HK-2 (cell line): Measurements from ENCODE around the gene PCDHA10.
"Not testable (repeated sequence)": the region's sequence is repeated elsewhere in the genome, so short reads cannot be mapped to it uniquely, and the experiment has no call there.

Experiments
- DNase-seq: peaks from one replicate; pipeline ENCODE4 v3.0.0-alpha.2; 2018; ENCODE audit not compliant: unreplicated experiment

PCDHA10 gene, protein sequence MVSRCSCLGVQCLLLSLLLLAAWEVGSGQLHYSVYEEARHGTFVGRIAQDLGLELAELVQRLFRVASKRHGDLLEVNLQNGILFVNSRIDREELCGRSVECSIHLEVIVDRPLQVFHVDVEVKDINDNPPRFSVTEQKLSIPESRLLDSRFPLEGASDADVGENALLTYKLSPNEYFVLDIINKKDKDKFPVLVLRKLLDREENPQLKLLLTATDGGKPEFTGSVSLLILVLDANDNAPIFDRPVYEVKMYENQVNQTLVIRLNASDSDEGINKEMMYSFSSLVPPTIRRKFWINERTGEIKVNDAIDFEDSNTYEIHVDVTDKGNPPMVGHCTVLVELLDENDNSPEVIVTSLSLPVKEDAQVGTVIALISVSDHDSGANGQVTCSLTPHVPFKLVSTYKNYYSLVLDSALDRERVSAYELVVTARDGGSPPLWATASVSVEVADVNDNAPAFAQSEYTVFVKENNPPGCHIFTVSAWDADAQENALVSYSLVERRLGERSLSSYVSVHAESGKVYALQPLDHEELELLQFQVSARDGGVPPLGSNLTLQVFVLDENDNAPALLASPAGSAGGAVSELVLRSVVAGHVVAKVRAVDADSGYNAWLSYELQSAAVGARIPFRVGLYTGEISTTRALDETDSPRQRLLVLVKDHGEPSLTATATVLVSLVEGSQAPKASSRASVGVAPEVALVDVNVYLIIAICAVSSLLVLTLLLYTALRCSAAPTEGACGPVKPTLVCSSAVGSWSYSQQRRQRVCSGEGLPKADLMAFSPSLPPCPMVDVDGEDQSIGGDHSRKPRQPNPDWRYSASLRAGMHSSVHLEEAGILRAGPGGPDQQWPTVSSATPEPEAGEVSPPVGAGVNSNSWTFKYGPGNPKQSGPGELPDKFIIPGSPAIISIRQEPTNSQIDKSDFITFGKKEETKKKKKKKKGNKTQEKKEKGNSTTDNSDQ

DNA sequence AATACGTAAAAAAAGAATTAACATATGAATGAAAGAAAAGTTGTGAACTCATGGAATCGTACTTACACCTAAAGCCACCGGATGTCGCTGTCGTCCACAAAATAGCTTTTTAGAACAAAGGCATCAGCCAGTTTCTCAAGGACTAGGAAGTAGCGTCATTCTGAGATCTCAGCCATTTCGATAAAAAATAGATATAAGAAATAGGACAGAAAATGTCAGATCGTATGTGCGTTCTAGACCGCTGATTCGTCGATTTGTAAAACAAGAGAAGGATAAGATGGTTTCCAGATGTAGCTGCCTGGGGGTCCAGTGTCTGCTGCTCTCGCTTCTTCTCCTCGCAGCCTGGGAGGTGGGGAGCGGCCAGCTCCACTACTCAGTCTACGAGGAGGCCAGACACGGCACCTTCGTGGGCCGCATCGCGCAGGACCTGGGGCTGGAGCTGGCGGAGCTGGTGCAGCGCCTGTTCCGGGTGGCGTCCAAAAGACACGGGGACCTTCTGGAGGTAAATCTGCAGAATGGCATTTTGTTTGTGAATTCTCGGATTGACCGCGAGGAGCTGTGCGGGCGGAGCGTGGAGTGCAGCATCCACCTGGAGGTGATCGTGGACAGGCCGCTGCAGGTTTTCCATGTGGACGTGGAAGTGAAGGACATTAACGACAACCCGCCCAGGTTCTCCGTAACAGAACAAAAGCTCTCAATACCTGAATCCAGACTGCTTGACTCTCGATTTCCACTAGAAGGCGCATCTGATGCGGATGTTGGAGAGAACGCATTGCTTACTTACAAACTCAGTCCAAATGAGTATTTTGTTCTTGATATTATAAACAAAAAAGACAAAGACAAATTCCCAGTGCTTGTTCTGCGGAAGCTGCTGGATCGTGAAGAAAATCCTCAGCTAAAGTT, at the start of gene PCDHA10:
Gene PCDHA10, plus strand, starts transcription at position 126 of the 903 bp plus-strand sequence. Its CDS starts 152 bp downstream, at position 278.
- no peak for DNase-seq

DNA sequence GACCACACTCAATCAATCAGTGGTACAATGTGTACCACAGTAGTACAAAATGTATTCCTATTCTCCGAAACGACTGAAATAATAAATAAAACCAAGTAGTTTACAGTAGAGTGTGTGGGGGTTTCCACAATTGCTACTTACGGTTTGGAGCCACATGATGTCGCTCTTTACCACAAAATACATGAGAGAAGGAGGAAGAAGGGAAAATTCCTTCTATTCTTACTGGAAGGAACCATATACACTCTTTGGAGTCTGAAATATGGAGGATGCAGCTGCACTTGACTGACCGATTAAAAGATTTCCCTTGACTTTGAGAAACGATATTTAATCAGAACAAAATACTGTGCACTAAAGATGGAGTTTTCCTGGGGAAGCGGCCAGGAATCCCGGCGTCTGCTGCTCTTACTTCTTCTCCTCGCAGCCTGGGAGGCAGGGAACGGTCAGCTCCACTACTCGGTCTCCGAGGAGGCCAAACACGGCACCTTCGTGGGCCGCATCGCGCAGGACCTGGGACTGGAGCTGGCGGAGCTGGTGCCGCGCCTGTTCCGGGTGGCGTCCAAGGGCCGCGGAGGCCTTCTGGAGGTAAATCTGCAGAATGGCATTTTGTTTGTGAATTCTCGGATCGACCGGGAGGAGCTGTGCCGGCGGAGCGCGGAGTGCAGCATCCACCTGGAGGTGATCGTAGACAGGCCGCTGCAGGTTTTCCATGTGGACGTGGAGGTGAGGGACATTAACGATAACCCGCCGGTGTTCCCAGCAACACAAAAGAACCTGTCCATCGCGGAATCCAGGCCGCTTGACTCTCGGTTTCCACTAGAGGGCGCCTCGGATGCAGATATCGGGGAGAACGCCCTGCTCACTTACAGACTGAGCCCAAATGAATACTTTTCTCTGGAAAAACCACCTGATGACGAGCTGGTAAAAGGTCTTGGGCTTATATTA, 48.6 kb upstream of the PCDHA10 start, which contains the start of gene PCDHA4:
Gene PCDHA4, plus strand, starts transcription at position 235 of the 942 bp plus-strand sequence.
- DNase-seq: no peak

DNA sequence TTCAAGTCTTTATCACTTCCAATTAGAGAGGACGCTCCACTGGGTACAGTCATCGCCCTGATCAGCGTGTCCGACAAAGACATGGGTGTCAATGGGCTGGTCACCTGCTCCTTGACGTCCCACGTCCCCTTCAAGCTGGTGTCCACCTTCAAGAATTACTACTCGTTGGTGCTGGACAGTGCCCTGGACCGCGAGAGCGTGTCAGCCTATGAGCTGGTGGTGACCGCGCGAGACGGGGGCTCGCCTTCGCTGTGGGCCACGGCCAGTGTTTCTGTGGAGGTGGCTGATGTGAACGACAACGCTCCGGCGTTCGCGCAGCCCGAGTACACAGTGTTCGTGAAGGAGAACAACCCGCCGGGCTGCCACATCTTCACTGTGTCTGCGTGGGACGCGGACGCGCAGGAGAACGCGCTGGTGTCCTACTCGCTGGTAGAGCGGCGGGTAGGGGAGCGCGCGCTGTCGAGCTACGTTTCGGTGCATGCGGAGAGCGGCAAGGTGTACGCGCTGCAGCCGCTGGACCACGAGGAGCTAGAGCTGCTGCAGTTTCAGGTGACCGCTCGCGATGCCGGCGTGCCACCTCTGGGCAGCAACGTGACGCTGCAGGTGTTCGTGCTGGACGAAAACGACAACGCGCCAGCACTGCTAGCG, 47.3 kb upstream of the PCDHA10 start:
- DNase-seq: not testable (repeated sequence)

DNA sequence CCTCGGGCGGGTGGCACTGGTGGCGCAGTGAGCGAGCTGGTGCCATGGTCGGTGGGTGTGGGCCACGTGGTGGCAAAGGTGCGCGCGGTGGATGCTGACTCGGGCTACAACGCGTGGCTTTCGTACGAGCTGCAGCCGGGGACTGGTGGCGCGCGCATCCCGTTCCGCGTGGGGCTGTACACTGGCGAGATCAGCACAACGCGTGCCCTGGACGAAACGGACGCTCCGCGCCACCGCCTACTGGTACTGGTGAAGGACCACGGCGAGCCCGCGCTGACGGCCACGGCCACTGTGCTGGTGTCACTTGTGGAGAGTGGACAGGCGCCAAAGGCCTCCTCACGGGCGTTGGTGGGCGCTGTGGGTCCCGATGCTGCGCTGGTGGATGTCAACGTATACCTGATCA, 46.8 kb upstream of the PCDHA10 start:
- DNase-seq: no peak

DNA sequence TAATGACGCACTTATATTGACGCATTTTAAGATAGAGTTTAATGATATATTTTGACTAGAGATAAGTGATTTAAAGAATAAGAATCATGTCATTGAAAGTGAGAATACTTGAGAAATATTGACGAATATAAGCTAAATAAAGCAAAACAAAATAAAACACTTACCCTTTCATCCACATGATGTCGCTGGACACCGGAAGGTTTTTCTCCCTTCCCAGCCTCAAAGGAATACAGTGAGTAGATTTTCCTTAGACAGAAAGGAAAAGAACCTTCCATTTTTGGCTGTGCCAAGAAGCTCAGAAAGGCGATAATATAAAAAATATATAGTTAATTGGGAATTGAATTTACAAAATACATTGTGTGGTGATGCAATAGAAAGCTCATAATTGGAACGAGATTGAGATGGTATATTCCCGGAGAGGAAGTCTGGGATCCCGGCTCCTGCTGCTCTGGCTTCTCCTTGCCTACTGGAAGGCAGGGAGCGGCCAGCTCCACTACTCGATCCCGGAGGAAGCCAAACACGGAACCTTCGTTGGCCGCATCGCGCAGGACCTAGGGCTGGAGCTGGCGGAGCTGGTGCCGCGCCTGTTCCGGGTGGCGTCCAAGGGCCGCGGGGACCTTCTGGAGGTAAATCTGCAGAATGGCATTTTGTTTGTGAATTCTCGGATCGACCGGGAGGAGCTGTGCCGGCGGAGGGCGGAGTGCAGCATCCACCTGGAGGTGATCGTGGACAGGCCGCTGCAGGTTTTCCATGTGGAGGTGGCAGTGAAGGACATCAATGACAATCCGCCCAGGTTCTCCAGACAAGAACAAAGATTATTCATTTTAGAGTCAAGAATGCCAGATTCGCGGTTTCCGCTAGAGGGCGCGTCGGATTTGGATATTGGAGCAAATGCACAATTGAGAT, 34.1 kb upstream of the PCDHA10 start, which contains the start of gene PCDHA5:
Gene PCDHA5, plus strand, starts transcription at position 239 of the 906 bp plus-strand sequence.
- peak; percentile 16 for DNase-seq

DNA sequence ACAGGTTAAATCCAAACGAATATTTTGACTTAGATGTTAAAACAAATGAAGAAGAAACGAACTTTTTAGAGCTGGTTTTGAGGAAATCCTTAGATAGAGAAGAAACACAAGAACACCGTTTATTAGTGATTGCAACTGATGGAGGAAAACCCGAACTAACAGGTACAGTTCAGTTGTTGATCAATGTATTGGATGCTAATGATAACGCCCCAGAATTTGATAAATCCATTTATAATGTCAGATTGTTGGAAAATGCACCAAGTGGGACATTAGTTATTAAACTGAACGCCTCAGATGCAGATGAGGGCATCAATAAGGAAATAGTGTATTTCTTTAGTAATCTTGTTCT, 33.4 kb upstream of the PCDHA10 start:
- no peak for DNase-seq

DNA sequence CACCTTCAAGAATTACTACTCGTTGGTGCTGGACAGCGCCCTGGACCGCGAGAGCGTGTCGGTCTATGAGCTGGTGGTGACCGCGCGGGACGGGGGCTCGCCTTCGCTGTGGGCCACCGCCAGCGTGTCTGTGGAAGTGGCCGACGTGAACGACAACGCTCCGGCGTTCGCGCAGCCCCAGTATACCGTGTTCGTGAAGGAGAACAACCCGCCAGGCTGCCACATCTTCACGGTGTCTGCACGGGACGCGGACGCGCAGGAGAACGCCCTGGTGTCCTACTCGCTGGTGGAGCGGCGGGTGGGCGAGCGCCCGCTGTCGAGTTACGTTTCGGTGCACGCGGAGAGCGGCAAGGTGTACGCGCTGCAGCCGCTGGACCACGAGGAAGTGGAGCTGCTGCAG, 32.7 kb upstream of the PCDHA10 start:
- not testable (repeated sequence) for DNase-seq

DNA sequence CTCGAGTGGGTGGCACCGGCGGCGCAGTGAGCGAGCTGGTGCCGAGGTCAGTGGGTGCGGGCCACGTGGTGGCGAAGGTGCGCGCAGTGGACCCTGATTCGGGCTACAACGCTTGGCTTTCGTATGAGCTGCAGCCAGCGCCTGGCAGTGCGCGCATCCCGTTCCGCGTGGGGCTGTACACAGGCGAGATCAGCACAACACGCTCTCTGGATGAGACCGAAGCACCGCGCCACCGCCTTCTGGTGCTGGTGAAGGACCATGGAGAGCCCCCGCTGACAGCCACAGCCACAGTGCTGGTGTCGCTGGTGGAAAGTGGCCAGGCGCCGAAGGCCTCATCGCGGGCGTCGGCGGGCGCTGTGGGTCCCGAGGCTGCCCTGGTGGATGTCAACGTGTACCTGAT, 32.2 kb upstream of the PCDHA10 start:
- no peak for DNase-seq

DNA sequence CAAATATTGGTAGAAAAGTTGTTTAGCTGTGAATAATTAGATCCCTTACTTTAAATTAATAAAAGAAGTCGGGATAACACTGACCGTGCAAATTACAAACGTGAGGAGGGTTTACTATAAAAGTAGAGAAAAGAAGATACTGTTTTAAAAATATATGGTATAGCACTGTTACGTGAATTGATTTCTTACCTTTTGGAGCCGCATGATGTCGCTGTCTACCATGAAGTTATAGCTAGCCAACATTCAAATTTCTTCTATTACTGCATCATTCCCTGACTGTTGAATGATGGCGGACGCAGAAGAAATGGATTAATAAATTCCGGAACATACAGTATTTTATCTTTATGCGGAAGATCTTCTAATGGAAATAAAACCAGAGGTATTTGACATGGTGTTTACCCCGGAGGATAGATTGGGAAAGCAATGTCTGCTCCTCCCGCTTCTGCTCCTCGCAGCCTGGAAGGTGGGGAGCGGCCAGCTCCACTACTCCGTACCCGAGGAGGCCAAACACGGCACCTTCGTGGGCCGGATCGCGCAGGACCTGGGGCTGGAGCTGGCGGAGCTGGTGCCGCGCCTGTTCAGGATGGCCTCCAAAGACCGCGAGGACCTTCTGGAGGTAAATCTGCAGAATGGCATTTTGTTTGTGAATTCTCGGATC, 27.9 kb upstream of the PCDHA10 start, which contains the start of gene PCDHA6:
Gene PCDHA6, plus strand, starts transcription at position 257 of the 658 bp plus-strand sequence. Its CDS starts 132 bp downstream, at position 389.
- no peak for DNase-seq

DNA sequence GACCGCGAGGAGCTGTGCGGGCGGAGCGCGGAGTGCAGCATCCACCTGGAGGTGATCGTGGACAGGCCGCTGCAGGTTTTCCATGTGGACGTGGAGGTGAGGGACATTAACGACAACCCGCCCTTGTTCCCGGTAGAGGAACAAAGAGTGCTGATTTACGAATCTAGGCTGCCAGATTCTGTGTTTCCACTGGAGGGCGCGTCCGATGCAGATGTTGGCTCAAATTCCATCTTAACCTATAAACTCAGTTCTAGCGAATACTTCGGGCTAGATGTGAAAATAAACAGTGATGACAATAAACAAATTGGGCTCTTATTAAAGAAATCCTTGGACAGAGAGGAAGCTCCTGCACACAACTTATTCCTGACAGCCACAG, 27.3 kb upstream of the PCDHA10 start:
- DNase-seq: no peak

DNA sequence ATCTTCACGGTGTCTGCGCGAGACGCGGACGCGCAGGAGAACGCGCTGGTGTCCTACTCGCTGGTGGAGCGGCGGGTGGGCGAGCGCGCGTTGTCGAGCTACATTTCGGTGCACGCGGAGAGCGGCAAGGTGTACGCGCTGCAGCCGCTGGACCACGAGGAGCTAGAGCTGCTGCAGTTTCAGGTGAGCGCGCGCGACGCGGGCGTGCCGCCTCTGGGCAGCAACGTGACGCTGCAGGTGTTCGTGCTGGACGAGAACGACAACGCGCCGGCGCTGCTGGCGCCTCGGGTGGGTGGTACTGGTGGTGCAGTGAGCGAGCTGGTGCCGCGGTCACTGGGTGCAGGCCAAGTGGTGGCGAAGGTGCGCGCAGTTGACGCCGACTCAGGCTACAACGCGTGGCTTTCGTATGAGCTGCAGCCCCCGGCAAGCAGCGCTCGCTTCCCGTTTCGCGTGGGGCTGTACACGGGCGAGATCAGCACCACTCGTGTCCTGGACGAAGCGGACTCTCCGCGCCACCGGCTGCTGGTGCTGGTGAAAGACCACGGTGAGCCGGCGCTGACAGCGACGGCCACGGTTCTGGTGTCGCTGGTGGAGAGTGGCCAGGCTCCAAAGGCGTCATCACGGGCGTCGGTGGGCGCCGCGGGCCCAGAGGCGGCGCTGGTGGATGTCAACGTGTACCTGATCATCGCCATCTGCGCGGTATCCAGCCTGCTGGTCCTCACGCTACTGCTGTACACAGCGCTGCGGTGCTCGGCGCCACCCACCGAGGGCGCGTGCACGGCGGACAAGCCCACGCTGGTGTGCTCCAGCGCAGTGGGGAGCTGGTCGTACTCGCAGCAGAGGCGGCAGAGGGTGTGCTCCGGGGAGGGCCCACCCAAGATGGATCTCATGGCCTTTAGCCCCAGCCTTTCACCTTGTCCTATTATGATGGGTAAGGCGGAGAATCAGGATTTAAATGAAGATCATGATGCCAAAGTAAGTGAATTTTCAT, 25.9 kb upstream of the PCDHA10 start:
- not testable (repeated sequence) for DNase-seq

DNA sequence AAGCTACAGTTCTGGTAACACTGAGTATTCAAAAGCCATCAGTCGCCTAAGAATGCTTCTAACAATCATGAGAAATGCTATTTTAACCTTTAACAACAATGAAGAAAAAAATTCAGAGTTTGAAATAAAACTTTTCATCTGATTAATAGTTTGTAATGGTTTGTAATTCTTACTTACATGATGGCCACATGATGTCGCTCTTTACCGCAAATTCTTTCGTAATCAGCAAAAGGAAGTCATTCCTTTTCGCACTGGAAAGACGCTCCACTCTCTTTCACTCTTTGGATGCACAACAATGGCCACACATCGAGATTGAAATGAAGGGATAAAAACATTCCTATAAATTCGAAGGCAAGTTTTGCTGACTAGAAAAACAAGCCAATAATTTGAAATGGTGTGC, 21.7 kb upstream of the PCDHA10 start, which contains the start of gene PCDHA7:
Gene PCDHA7, plus strand, starts transcription at position 277 of the 400 bp plus-strand sequence. Its CDS starts 115 bp downstream, at position 392.
- no peak for DNase-seq

DNA sequence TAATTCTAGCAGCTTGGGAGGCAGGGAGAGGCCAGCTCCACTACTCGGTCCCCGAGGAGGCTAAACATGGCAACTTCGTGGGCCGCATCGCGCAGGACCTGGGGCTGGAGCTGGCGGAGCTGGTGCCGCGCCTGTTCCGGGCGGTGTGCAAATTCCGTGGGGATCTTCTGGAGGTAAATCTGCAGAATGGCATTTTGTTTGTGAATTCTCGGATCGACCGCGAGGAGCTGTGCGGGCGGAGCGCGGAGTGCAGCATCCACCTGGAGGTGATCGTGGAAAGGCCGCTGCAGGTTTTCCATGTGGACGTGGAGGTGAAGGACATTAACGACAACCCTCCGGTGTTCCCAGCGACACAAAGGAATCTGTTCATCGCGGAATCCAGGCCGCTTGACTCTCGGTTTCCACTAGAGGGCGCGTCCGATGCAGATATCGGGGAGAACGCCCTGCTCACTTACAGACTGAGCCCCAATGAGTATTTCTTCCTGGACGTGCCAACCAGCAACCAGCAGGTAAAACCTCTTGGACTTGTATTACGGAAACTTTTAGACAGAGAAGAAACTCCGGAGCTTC, 21.2 kb upstream of the PCDHA10 start:
- not testable (repeated sequence) for DNase-seq

DNA sequence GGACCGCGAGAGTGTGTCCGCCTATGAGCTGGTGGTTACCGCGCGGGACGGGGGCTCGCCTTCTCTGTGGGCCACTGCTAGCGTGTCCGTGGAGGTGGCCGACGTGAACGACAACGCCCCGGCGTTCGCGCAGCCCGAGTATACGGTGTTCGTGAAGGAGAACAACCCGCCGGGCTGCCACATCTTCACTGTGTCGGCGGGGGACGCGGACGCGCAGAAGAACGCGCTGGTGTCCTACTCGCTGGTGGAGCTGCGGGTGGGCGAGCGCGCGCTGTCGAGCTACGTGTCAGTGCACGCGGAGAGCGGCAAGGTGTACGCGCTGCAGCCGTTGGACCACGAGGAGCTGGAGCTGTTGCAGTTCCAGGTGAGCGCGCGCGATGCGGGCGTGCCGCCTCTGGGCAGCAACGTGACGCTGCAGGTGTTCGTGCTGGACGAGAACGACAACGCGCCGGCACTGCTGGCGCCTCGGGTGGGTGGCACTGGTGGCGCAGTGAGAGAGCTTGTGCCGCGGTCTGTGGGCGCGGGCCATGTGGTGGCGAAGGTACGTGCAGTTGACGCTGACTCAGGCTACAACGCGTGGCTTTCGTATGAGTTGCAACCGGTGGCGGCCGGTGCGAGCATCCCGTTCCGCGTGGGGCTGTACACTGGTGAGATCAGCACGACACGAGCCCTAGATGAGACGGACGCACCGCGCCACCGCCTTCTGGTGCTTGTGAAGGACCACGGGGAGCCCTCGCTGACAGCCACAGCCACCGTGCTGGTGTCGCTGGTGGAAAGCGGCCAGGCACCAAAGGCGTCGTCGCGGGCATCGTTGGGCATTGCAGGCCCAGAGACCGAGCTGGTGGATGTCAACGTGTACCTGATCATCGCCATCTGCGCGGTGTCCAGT, 19.8 kb upstream of the PCDHA10 start:
- no peak for DNase-seq
